Liver (tissue), 3 donors: ENCODE data around the gene SCIMP.
"Not testable (repeated sequence)": the region's sequence is repeated elsewhere in the genome, so short reads cannot be mapped to it uniquely, and the experiment has no call there.

Source experiments
- JUND ChIP-seq, 2 donors: IDR thresholded peaks; 2 replicates each; pipeline ENCODE4 v1.6.1; 2016; ENCODE audit warnings: antibody characterized with exemption in 2 of 2
- RXRA ChIP-seq, 2 donors: IDR thresholded peaks; 2 replicates each; pipeline ENCODE4 v1.6.1; 2017 to 2018; ENCODE audit warnings: antibody characterized with exemption in 2 of 2, mild to moderate bottlenecking in 1 of 2
- TAF1 ChIP-seq: conservative IDR thresholded peaks from 2 replicates; pipeline ENCODE4 v1.6.1; 2016; ENCODE audit warnings: antibody characterized with exemption, mild to moderate bottlenecking
- TF ChIP-seq, protein P1 (sequence below): fragments of 150-350 bp; IDR thresholded peaks from 2 replicates; pipeline ENCODE4 v1.5.1; 2017; ENCODE audit warnings: improper control_type of control experiment, low read depth, low read length; ENCODE audit not compliant: missing input control
- TF ChIP-seq, protein P2 (sequence below): IDR thresholded peaks from 2 replicates; pipeline ENCODE4 v1.6.1; 2016; ENCODE audit warnings: antibody characterized with exemption, mild to moderate bottlenecking
- donor health status: healthy.
- donor health status: healthy.

DNA sequence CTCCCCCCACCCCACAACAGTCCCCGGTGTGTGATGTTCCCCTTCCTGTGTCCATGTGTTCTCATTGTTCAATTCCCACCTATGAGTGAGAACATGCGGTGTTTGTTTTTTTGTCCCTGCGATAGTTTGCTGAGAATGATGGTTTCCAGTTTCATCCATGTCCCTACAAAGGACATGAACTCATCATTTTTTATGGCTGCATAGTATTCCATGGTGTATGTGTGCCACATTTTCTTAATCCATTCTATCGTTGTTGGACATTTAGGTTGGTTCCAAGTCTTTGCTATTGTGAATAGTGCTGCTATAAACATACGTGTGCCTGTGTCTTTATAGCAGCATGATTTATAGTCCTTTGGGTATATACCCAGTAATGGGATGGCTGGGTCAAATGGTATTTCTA is 17.1 kb downstream of the SCIMP start:
- TF ChIP-seq, protein P1, sequence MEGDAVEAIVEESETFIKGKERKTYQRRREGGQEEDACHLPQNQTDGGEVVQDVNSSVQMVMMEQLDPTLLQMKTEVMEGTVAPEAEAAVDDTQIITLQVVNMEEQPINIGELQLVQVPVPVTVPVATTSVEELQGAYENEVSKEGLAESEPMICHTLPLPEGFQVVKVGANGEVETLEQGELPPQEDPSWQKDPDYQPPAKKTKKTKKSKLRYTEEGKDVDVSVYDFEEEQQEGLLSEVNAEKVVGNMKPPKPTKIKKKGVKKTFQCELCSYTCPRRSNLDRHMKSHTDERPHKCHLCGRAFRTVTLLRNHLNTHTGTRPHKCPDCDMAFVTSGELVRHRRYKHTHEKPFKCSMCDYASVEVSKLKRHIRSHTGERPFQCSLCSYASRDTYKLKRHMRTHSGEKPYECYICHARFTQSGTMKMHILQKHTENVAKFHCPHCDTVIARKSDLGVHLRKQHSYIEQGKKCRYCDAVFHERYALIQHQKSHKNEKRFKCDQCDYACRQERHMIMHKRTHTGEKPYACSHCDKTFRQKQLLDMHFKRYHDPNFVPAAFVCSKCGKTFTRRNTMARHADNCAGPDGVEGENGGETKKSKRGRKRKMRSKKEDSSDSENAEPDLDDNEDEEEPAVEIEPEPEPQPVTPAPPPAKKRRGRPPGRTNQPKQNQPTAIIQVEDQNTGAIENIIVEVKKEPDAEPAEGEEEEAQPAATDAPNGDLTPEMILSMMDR: not testable (repeated sequence)
- not testable (repeated sequence) for TF ChIP-seq RXRA (IDR thresholded peaks at IDR 0.05); TAF1; JUND (IDR thresholded peaks at IDR 0.05)
- TF ChIP-seq, protein P2, sequence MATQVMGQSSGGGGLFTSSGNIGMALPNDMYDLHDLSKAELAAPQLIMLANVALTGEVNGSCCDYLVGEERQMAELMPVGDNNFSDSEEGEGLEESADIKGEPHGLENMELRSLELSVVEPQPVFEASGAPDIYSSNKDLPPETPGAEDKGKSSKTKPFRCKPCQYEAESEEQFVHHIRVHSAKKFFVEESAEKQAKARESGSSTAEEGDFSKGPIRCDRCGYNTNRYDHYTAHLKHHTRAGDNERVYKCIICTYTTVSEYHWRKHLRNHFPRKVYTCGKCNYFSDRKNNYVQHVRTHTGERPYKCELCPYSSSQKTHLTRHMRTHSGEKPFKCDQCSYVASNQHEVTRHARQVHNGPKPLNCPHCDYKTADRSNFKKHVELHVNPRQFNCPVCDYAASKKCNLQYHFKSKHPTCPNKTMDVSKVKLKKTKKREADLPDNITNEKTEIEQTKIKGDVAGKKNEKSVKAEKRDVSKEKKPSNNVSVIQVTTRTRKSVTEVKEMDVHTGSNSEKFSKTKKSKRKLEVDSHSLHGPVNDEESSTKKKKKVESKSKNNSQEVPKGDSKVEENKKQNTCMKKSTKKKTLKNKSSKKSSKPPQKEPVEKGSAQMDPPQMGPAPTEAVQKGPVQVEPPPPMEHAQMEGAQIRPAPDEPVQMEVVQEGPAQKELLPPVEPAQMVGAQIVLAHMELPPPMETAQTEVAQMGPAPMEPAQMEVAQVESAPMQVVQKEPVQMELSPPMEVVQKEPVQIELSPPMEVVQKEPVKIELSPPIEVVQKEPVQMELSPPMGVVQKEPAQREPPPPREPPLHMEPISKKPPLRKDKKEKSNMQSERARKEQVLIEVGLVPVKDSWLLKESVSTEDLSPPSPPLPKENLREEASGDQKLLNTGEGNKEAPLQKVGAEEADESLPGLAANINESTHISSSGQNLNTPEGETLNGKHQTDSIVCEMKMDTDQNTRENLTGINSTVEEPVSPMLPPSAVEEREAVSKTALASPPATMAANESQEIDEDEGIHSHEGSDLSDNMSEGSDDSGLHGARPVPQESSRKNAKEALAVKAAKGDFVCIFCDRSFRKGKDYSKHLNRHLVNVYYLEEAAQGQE: not testable (repeated sequence)
